Activated T-cell treated with anti-CD3 and anti-CD28 coated beads for 1 hour (primary cell): ENCODE results near the gene KRTCAP3.
"Not testable (repeated sequence)": the region's sequence is repeated elsewhere in the genome, so short reads cannot be mapped to it uniquely, and the experiment has no call there.

Source experiments
- DNase-seq: peaks from one replicate; pipeline ENCODE4 v3.0.0-alpha.2; 2020; ENCODE audit warnings: low read depth

KRTCAP3 gene

GRCh38 chr2:27441958-27442919 is at the start of gene KRTCAP3:
KRTCAP3 (plus strand) TSS chr2:27442381; CDS start chr2:27442413, 32 bp downstream.
- DNase-seq, result peak; percentile 29

GRCh38 chr2:27393225-27393624 is 49.0 kb upstream of the KRTCAP3 start:
- no peak for DNase-seq

GRCh38 chr2:27398962-27399361 is 43.2 kb upstream of the KRTCAP3 start:
- DNase-seq, result no peak

GRCh38 chr2:27400348-27401135 is 41.6 kb upstream of the KRTCAP3 start:
- DNase-seq, result no peak

- no peak for DNase-seq
These were observed 34.2 kb upstream of the KRTCAP3 start for GRCh38 chr2:27407798-27408491.

GRCh38 chr2:27408601-27409320 is 33.4 kb upstream of the KRTCAP3 start:
- DNase-seq, result no peak

GRCh38 chr2:27409321-27410073 is 32.7 kb upstream of the KRTCAP3 start, which contains the start of gene PPM1G:
PPM1G (minus strand) TSS chr2:27409591; CDS start chr2:27409422, 169 bp downstream.
- DNase-seq, result peak; percentile 96

GRCh38 chr2:27412419-27413152 is 29.6 kb upstream of the KRTCAP3 start:
- no peak for DNase-seq

GRCh38 chr2:27416151-27416550 is 26.0 kb upstream of the KRTCAP3 start:
- DNase-seq, result no peak

GRCh38 chr2:27420996-27421395 is 21.2 kb upstream of the KRTCAP3 start:
- no peak for DNase-seq

GRCh38 chr2:27421660-27422250 is 20.4 kb upstream of the KRTCAP3 start:
- DNase-seq, result no peak

GRCh38 chr2:27422958-27423357 is 19.2 kb upstream of the KRTCAP3 start:
- no peak for DNase-seq

- not testable (repeated sequence) for DNase-seq
These were observed 17.1 kb upstream of the KRTCAP3 start for GRCh38 chr2:27425039-27425438.

- DNase-seq, result no peak
These were observed 14.3 kb upstream of the KRTCAP3 start for GRCh38 chr2:27427863-27428212.

GRCh38 chr2:27428213-27428977 is 13.8 kb upstream of the KRTCAP3 start, which contains the start of gene NRBP1:
NRBP1 (plus strand) TSS chr2:27428631; CDS start chr2:27433274, 4,643 bp downstream.
- peak; percentile 88 for DNase-seq

GRCh38 chr2:27428978-27429541 is 13.1 kb upstream of the KRTCAP3 start:
- peak; percentile 49 for DNase-seq

GRCh38 chr2:27431395-27431794 is 10.8 kb upstream of the KRTCAP3 start:
- DNase-seq, result no peak

- no peak for DNase-seq
These were observed 6.6 kb upstream of the KRTCAP3 start for GRCh38 chr2:27435628-27436027.
